Measurements from ENCODE around the gene XPR1. TPM values are rescaled to one million over a fixed set of nuclear protein-coding genes. Genes with fewer than 3 reads are reported as not detected.

XPR1 gene
- total RNA-seq, 1 experiment from 2014 or later, result 19.9 TPM

DNA sequence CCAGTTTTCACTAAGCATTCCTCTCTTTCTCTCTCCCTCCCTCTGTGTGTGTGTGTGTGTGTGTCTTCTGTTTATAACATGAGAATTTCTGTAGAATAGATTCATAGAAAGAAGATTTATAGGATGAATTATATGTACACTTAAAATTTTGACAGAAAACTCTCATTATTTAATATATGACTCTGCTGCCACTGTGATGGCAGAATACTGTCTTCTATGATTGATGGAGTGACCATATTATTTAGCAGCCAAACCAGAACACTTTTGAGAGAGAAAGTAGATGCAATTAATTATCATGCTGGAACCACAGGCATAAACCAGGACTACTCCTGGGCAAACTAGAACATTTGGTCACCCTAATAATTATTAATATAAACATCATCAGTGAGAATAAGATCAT is 34.3 kb upstream of the XPR1 start:
- Histone ChIP-seq H3K4me1 (ENCODE audit: control insufficient read depth in 1 of 2, insufficient read depth in 2 of 2, low read length in 2 of 2) (no peaks in the 10 kb centered on the region), H3K9ac (ENCODE audit: low read length) (no peak overlapping the region), H3K36me3 (ENCODE audit: control insufficient read depth in 1 of 2, insufficient read depth in 2 of 2, low read length in 2 of 2) (no peaks in the 10 kb centered on the region), H3K4me2 (ENCODE audit: low read length) (no peak overlapping the region), H3K27me3 (ENCODE audit: insufficient read depth, low read length) (no peaks in the 10 kb centered on the region), H4K20me1 (ENCODE audit: insufficient read depth) (no peaks in the 10 kb centered on the region), H3K4me3 (replicated peaks in 1 of 2; ENCODE audit: low read depth in 1 of 2, low read length in 2 of 2) (no peak overlapping the region), H2AFZ (ENCODE audit: low read depth, low read length, poor library complexity, severe bottlenecking) (no peak overlapping the region), H3K79me2 (ENCODE audit: insufficient read depth, low read length) (no peaks in the 10 kb centered on the region), H3K9me3 (ENCODE audit: control insufficient read depth in 1 of 2, insufficient read depth in 1 of 2, low read depth in 1 of 2, low read length in 2 of 2) (no peaks in the 10 kb centered on the region), H3K27ac (ENCODE audit: low read depth, low read length) (no peak overlapping the region), H3K9me2 (ENCODE audit: insufficient read depth) (no peaks in the 10 kb centered on the region)
- RAD21 ChIA-PET (ENCODE audit: low non-redundant PET in 1 of 2, low total read pairs in 2 of 2, uncharacterized antibody in 2 of 2, unreplicated experiment in 2 of 2), result no interaction called here
- ATAC-seq (no peak), DNase-seq (ENCODE audit: low read depth, low spot score) (no peak)
- no TSS peak for BruUV-seq (replicated peaks)
- intact Hi-C loops (cut with micrococcal nuclease), result no loop called here
- POLR2A ChIA-PET, result no interaction called here
- CTCF ChIA-PET, result no interaction called here
- TF ChIP-seq YY1 (IDR thresholded peaks at IDR 0.05; ENCODE audit: extremely low read depth, insufficient replicate concordance, low read depth, low read length), result no peak
- no peak for TF ChIP-seq POLR2AphosphoS5 (IDR thresholded peaks at IDR 0.05; ENCODE audit: low read depth, low read length)
- no peak for TF ChIP-seq SRF (IDR thresholded peaks at IDR 0.05; ENCODE audit: low read depth)
- TF ChIP-seq POLR2A (IDR thresholded peaks at IDR 0.05; ENCODE audit: borderline replicate concordance, extremely low read depth, insufficient read depth, insufficient read length), result no peak
- no peak for TF ChIP-seq CBX3 (IDR thresholded peaks at IDR 0.05; ENCODE audit: low read depth)
- no peak for TF ChIP-seq ZNF274 (IDR thresholded peaks at IDR 0.05; ENCODE audit: low read depth, low read length)
- TF ChIP-seq, protein P1, sequence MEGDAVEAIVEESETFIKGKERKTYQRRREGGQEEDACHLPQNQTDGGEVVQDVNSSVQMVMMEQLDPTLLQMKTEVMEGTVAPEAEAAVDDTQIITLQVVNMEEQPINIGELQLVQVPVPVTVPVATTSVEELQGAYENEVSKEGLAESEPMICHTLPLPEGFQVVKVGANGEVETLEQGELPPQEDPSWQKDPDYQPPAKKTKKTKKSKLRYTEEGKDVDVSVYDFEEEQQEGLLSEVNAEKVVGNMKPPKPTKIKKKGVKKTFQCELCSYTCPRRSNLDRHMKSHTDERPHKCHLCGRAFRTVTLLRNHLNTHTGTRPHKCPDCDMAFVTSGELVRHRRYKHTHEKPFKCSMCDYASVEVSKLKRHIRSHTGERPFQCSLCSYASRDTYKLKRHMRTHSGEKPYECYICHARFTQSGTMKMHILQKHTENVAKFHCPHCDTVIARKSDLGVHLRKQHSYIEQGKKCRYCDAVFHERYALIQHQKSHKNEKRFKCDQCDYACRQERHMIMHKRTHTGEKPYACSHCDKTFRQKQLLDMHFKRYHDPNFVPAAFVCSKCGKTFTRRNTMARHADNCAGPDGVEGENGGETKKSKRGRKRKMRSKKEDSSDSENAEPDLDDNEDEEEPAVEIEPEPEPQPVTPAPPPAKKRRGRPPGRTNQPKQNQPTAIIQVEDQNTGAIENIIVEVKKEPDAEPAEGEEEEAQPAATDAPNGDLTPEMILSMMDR (IDR thresholded peaks at IDR 0.05 in 2 of 3, conservative IDR thresholded peaks at IDR 0.05 in 1 of 3; ENCODE audit: borderline replicate concordance in 1 of 3, insufficient read depth in 1 of 3, low read depth in 2 of 3, low read length in 2 of 3), result no peak
- no peak for TF ChIP-seq CEBPB (IDR thresholded peaks at IDR 0.05; ENCODE audit: low read depth)

DNA sequence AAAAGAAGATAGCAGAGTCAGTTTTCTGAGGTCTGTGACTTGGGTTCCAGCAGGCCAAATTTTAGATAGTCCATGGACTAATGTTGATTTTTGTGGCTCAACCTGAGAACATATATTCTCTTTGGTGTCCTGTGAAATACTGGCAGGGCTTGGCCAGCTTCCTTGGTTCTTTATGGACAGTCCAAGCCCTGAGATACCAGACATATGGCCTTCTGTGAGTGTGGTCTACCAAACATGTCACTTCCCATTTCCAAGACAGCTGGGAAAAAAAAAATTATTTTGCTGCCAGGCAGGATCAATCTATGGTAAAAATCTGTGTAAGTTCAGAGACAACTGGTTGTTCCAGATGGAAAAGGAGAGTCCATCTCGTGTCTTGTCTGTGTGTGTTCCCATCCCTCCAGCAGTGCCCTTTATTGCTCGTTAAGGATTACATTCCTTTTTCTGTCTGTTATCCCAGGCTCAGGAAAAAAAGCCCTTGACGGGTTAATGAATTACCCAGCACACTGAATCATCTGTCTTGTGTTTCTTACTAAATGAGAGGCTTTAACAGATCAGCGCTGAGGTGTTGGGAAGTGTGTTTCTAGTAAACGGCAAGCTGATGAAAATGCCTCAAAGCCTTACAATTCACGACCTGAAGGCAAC is 33.4 kb upstream of the XPR1 start:
- H3K9ac ChIP-seq (ENCODE audit: low read length), result no peak overlapping the region
- no peak for DNase-seq (ENCODE audit: low read depth, low spot score)
- ATAC-seq, result no peak
- no peak overlapping the region for H3K4me2 ChIP-seq (ENCODE audit: low read length)
- ChIA-PET CTCF (no interaction called here), RAD21 (ENCODE audit: low non-redundant PET in 1 of 2, low total read pairs in 2 of 2, uncharacterized antibody in 2 of 2, unreplicated experiment in 2 of 2) (no interaction called here), POLR2A (no interaction called here)
- no peak overlapping the region for H3K27ac ChIP-seq (ENCODE audit: low read depth, low read length)
- H3K9me2 ChIP-seq (ENCODE audit: insufficient read depth), result no peaks in the 10 kb centered on the region
- no peak overlapping the region for H2AFZ ChIP-seq (ENCODE audit: low read depth, low read length, poor library complexity, severe bottlenecking)
- H3K79me2 ChIP-seq (ENCODE audit: insufficient read depth, low read length), result no peaks in the 10 kb centered on the region
- no peaks in the 10 kb centered on the region for H3K27me3 ChIP-seq (ENCODE audit: insufficient read depth, low read length)
- BruUV-seq (replicated peaks), result no TSS peak
- intact Hi-C loops (cut with micrococcal nuclease), result no loop called here
- no peak overlapping the region for H3K4me3 ChIP-seq (replicated peaks in 1 of 2; ENCODE audit: low read depth in 1 of 2, low read length in 2 of 2)
- no peaks in the 10 kb centered on the region for H3K4me1 ChIP-seq (ENCODE audit: control insufficient read depth in 1 of 2, insufficient read depth in 2 of 2, low read length in 2 of 2)
- H4K20me1 ChIP-seq (ENCODE audit: insufficient read depth), result no peaks in the 10 kb centered on the region
- H3K9me3 ChIP-seq (ENCODE audit: control insufficient read depth in 1 of 2, insufficient read depth in 1 of 2, low read depth in 1 of 2, low read length in 2 of 2), result no peaks in the 10 kb centered on the region
- no peaks in the 10 kb centered on the region for H3K36me3 ChIP-seq (ENCODE audit: control insufficient read depth in 1 of 2, insufficient read depth in 2 of 2, low read length in 2 of 2)
- TF ChIP-seq ELF1 (IDR thresholded peaks at IDR 0.05; ENCODE audit: borderline replicate concordance, low read depth) (no peak), EGR1 (IDR thresholded peaks at IDR 0.05; ENCODE audit: low read depth) (no peak), JUND (IDR thresholded peaks at IDR 0.05) (no peak), POLR2A (IDR thresholded peaks at IDR 0.05; ENCODE audit: borderline replicate concordance, extremely low read depth, insufficient read depth, insufficient read length) (no peak), ZFX (IDR thresholded peaks at IDR 0.05) (no peak), RAD21 (IDR thresholded peaks at IDR 0.05; ENCODE audit: low read depth) (no peak), CBX3 (IDR thresholded peaks at IDR 0.05; ENCODE audit: low read depth) (no peak), YY1 (IDR thresholded peaks at IDR 0.05; ENCODE audit: extremely low read depth, insufficient replicate concordance, low read depth, low read length) (no peak), FOSL1 (IDR thresholded peaks at IDR 0.05; ENCODE audit: low read depth) (no peak), POLR2AphosphoS5 (IDR thresholded peaks at IDR 0.05; ENCODE audit: low read depth, low read length) (no peak), SRF (IDR thresholded peaks at IDR 0.05; ENCODE audit: low read depth) (no peak), EZH2phosphoT487 (IDR thresholded peaks at IDR 0.05; ENCODE audit: borderline replicate concordance) (no peak)
- TF ChIP-seq, protein P2, sequence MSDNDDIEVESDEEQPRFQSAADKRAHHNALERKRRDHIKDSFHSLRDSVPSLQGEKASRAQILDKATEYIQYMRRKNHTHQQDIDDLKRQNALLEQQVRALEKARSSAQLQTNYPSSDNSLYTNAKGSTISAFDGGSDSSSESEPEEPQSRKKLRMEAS (IDR thresholded peaks at IDR 0.05), result no peak
- TF ChIP-seq, protein P3, sequence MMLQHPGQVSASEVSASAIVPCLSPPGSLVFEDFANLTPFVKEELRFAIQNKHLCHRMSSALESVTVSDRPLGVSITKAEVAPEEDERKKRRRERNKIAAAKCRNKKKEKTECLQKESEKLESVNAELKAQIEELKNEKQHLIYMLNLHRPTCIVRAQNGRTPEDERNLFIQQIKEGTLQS (IDR thresholded peaks at IDR 0.05), result no peak

Measured in HCT116 (cell line).